Loucy (cell line): ENCODE data around the gene ZNF655.

ENCODE experiments used
- H2AFZ ChIP-seq: fragments of 200-600 bp; sonication (generic); 2 replicates; pipeline ENCODE4 v1.6.0; 2016; ENCODE audit warnings: antibody characterized with exemption, mild to moderate bottlenecking, low read length, moderate library complexity
- H3F3A ChIP-seq: fragments of 200-600 bp; 2 replicates; pipeline ENCODE4 v1.6.0; 2016; ENCODE audit warnings: antibody characterized with exemption, low read depth, mild to moderate bottlenecking
- H3K27me3 ChIP-seq: fragments of 200-600 bp; sonication (generic); 2 replicates; pipeline ENCODE4 v1.6.1; 2014; ENCODE audit warnings: low read length, mild to moderate bottlenecking; ENCODE audit not compliant: insufficient read depth, poor library complexity, severe bottlenecking
- H3K36me3 ChIP-seq: fragments of 200-600 bp; sonication (generic); 2 replicates; pipeline ENCODE4 v1.6.1; 2016; ENCODE audit warnings: low read length; ENCODE audit not compliant: insufficient read depth
- H3K4me1 ChIP-seq: fragments of 200-600 bp; sonication (generic); 2 replicates; pipeline ENCODE4 v1.5.1; 2014; ENCODE audit warnings: low read length, mild to moderate bottlenecking; ENCODE audit not compliant: insufficient read depth, poor library complexity, severe bottlenecking
- H3K4me2 ChIP-seq: fragments of 200-600 bp; sonication (generic); 2 replicates; pipeline ENCODE4 v1.6.0; 2014; ENCODE audit warnings: antibody characterized with exemption, low read length, low read depth, mild to moderate bottlenecking; ENCODE audit not compliant: poor library complexity, severe bottlenecking
- H3K4me3 ChIP-seq: fragments of 200-600 bp; sonication (generic); 2 replicates; pipeline ENCODE4 v1.5.1; 2014; ENCODE audit warnings: low read length, mild to moderate bottlenecking, mixed read lengths; ENCODE audit not compliant: poor library complexity, severe bottlenecking
- H3K79me2 ChIP-seq: fragments of 200-600 bp; sonication (generic); 2 replicates; pipeline ENCODE4 v1.6.1; 2014; ENCODE audit warnings: low read length; ENCODE audit not compliant: insufficient read depth
- H3K9ac ChIP-seq: fragments of 200-600 bp; sonication (generic); 2 replicates; pipeline ENCODE4 v1.6.0; 2014; ENCODE audit warnings: mild to moderate bottlenecking, low read depth, low read length, moderate library complexity; ENCODE audit not compliant: poor library complexity, severe bottlenecking
- H3K9me2 ChIP-seq: fragments of 200-600 bp; sonication (generic); replicated peaks from 2 replicates; pipeline ENCODE4 v1.6.1; 2016; ENCODE audit warnings: low read depth, low read length, mixed read lengths
- H3K9me3 ChIP-seq: fragments of 200-600 bp; sonication (generic); 2 replicates; pipeline ENCODE4 v1.6.1; 2014; ENCODE audit warnings: mild to moderate bottlenecking, antibody characterized with exemption, low read length, low read depth; ENCODE audit not compliant: insufficient read depth
- H4K20me1 ChIP-seq: fragments of 200-600 bp; sonication (generic); 2 replicates; pipeline ENCODE4 v1.6.0; 2014; ENCODE audit warnings: antibody characterized with exemption, low read length, mild to moderate bottlenecking; ENCODE audit not compliant: insufficient read depth, poor library complexity, severe bottlenecking
- EZH2phosphoT487 ChIP-seq: fragments of 200-600 bp; IDR thresholded peaks from 2 replicates; pipeline ENCODE4 v1.6.1; 2018; ENCODE audit warnings: antibody characterized with exemption, mild to moderate bottlenecking, moderate library complexity, borderline replicate concordance
- TF ChIP-seq, protein P1 (sequence below): fragments of 200-600 bp; sonication (generic); conservative IDR thresholded peaks from 2 replicates; pipeline ENCODE4 v1.5.1; 2014; ENCODE audit warnings: mild to moderate bottlenecking, antibody characterized with exemption, low read length

Gene ZNF655

GRCh38 chr7:99525713-99526440, 32.6 kb upstream of the ZNF655 start:
- Histone ChIP-seq H3K4me3 (no peak overlapping the region), H2AFZ (no peak overlapping the region), H3K36me3 (peaks cover 48% of the 10 kb centered on the region; the same call in 1 of the 2 replicates), H4K20me1 (no peaks in the 10 kb centered on the region), H3K9me3 (peaks cover 5% of the 10 kb centered on the region; the same call in 1 of the 2 replicates), H3K27me3 (no peaks in the 10 kb centered on the region), H3K9me2 (no peaks in the 10 kb centered on the region), H3K4me2 (no peak overlapping the region), H3K9ac (no peak overlapping the region), H3F3A (no peaks in the 10 kb centered on the region), H3K79me2 (no peaks in the 10 kb centered on the region), H3K4me1 (no peaks in the 10 kb centered on the region)
- TF ChIP-seq EZH2phosphoT487 = no peak
- TF ChIP-seq, protein P1, sequence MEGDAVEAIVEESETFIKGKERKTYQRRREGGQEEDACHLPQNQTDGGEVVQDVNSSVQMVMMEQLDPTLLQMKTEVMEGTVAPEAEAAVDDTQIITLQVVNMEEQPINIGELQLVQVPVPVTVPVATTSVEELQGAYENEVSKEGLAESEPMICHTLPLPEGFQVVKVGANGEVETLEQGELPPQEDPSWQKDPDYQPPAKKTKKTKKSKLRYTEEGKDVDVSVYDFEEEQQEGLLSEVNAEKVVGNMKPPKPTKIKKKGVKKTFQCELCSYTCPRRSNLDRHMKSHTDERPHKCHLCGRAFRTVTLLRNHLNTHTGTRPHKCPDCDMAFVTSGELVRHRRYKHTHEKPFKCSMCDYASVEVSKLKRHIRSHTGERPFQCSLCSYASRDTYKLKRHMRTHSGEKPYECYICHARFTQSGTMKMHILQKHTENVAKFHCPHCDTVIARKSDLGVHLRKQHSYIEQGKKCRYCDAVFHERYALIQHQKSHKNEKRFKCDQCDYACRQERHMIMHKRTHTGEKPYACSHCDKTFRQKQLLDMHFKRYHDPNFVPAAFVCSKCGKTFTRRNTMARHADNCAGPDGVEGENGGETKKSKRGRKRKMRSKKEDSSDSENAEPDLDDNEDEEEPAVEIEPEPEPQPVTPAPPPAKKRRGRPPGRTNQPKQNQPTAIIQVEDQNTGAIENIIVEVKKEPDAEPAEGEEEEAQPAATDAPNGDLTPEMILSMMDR = peak; percentile 61

- Histone ChIP-seq H3K79me2 (no peaks in the 10 kb centered on the region), H3K9me2 (no peaks in the 10 kb centered on the region), H3K4me3 (no peak overlapping the region), H2AFZ (no peak overlapping the region), H3K9me3 (peaks cover 27% of the 10 kb centered on the region; the same call in 1 of the 2 replicates), H4K20me1 (no peaks in the 10 kb centered on the region), H3K36me3 (peaks cover 59% of the 10 kb centered on the region; the same call in 1 of the 2 replicates), H3F3A (no peaks in the 10 kb centered on the region), H3K4me2 (no peak overlapping the region), H3K27me3 (no peaks in the 10 kb centered on the region), H3K9ac (no peak overlapping the region), H3K4me1 (no peaks in the 10 kb centered on the region)
- no peak for TF ChIP-seq EZH2phosphoT487
- TF ChIP-seq, protein P1 = no peak
Measured at GRCh38 chr7:99531354-99531765, 27.1 kb upstream of the ZNF655 start.

DNA sequence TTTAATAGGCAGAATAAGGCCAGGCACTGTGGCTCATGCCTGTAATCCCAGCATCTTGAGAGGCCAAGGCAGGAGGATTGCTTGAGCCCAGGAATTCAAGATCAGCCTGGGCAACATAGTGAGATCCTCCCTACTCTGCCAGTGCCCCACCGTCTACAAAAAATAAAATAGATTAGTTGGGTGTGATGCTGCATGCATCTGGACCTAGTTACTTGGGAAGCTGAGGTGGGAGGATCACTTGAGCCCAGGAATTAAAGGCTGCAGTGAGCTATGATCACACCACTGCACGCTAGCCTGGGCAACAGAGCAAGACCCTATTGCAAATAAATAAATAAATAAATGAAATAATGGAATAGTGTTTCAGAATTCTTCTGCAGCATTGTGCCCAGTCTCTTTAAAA, 22.8 kb upstream of the ZNF655 start:
- Histone ChIP-seq H3K4me1 (no peaks in the 10 kb centered on the region), H3K9ac (no peak overlapping the region), H3F3A (no peaks in the 10 kb centered on the region), H3K4me2 (no peak overlapping the region), H2AFZ (no peak overlapping the region), H3K9me3 (peaks cover 27% of the 10 kb centered on the region; the same call in 1 of the 2 replicates), H3K9me2 (no peaks in the 10 kb centered on the region), H3K4me3 (no peak overlapping the region), H4K20me1 (no peaks in the 10 kb centered on the region), H3K27me3 (no peaks in the 10 kb centered on the region), H3K36me3 (peaks cover 25% of the 10 kb centered on the region; the same call in 1 of the 2 replicates), H3K79me2 (no peaks in the 10 kb centered on the region)
- no peak for TF ChIP-seq EZH2phosphoT487
- TF ChIP-seq, protein P1 = no peak
